H1 (cell line): Measurements from ENCODE around the gene PPCDC. TPM values are rescaled to one million over a fixed set of nuclear protein-coding genes. Genes with fewer than 3 reads are reported as not detected.

Source experiments
- CTCF ChIA-PET: fragments of 300-600 bp; sonication (Branson Sonifier 250); formaldehyde crosslinking; loops from one replicate; lab custom pipeline; 2021; ENCODE audit not compliant: partially characterized antibody; lab: Charles Lee
- POLR2A ChIA-PET: fragments of 300-600 bp; sonication (Branson Sonifier 250); formaldehyde crosslinking; loops from one replicate; lab custom pipeline; 2021; ENCODE audit warnings: inconsistent platforms; ENCODE audit not compliant: partially characterized antibody; lab: Charles Lee
- DNase-seq, 2 experiments: peaks; one replicate each; pipeline versions ENCODE4 v3.0.0 to v3.0.0-alpha.2; 2010 to 2022; ENCODE audit warnings: low spot score in 2 of 2, low read depth in 1 of 2, mixed read lengths in 1 of 2
- FAIRE-seq: peaks from 2 replicates; lab custom pipeline; 2011; peaks lifted over from hg19 to GRCh38; lab: Jason Lieb, UNC
- H2AFZ ChIP-seq: 2 replicates; pipeline ENCODE4 v1.8.1; 2012; ENCODE audit warnings: low read length, inconsistent platforms
- H2AK5ac ChIP-seq: 2 replicates; pipeline ENCODE4 v1.6.1; 2013; ENCODE audit warnings: low read depth, low read length
- H2BK120ac ChIP-seq: replicated peaks from 2 replicates; pipeline ENCODE3; 2013; ENCODE audit warnings: low read depth, low read length, inconsistent platforms
- H2BK12ac ChIP-seq: 2 replicates; pipeline ENCODE4 v1.6.1; 2013; ENCODE audit warnings: low read depth, low read length
- H2BK15ac ChIP-seq: 2 replicates; pipeline ENCODE4 v1.6.1; 2013; ENCODE audit warnings: low read length
- H2BK20ac ChIP-seq: 2 replicates; pipeline ENCODE4 v1.6.1; 2013; ENCODE audit warnings: low read length
- H2BK5ac ChIP-seq: 2 replicates; pipeline ENCODE4 v1.6.1; 2013; ENCODE audit warnings: low read depth, low read length
- H3K14ac ChIP-seq: 2 replicates; pipeline ENCODE4 v1.6.1; 2013; ENCODE audit warnings: inconsistent platforms; ENCODE audit not compliant: insufficient read length
- H3K18ac ChIP-seq: 2 replicates; pipeline ENCODE4 v1.6.1; 2013; ENCODE audit warnings: low read length; ENCODE audit errors: extremely low read depth
- H3K23ac ChIP-seq: 2 replicates; pipeline ENCODE4 v1.6.1; 2013; ENCODE audit warnings: inconsistent platforms; ENCODE audit not compliant: insufficient read length
- H3K23me2 ChIP-seq: 2 replicates; pipeline ENCODE4 v1.6.1; 2013; ENCODE audit warnings: low read depth, low read length
- H3K27ac ChIP-seq: 2 replicates; pipeline ENCODE4 v1.6.1; 2011; ENCODE audit warnings: low read depth, low read length, inconsistent platforms
- H3K27me3 ChIP-seq, 4 experiments: replicated peaks in 1 of 4; 1 replicate in 1 of 4; 2 replicates in 3 of 4; pipeline versions ENCODE4 v1.6.1 to v1.8.1; 2011 to 2013; ENCODE audit warnings: low read length in 3 of 4, mild to moderate bottlenecking in 3 of 4, inconsistent platforms in 2 of 4, mixed read lengths in 2 of 4, moderate library complexity in 1 of 4; ENCODE audit not compliant: control insufficient read depth in 3 of 4, insufficient read depth in 3 of 4; ENCODE audit errors: extremely low read depth in 1 of 4
- H3K36me3 ChIP-seq, 4 experiments: 2 replicates each; pipeline versions ENCODE4 v1.6.1 to v1.8.1; 2011 to 2013; ENCODE audit warnings: mild to moderate bottlenecking in 4 of 4, low read length in 3 of 4, moderate library complexity in 2 of 4, control low read depth in 1 of 4, inconsistent platforms in 1 of 4; ENCODE audit not compliant: insufficient read depth in 4 of 4, control insufficient read depth in 2 of 4
- H3K4ac ChIP-seq: replicated peaks from 2 replicates; pipeline ENCODE3; 2013; ENCODE audit warnings: low read length, low read depth, mixed read lengths, inconsistent platforms; ENCODE audit not compliant: insufficient read length
- H3K4me1 ChIP-seq, 4 experiments: replicated peaks in 1 of 4; 1 replicate in 1 of 4; 2 replicates in 3 of 4; pipeline versions ENCODE4 v1.6.1 to v1.8.1; 2011 to 2013; ENCODE audit warnings: low read length in 3 of 4, inconsistent platforms in 2 of 4, mixed read lengths in 1 of 4; ENCODE audit not compliant: insufficient read depth in 4 of 4, control insufficient read depth in 3 of 4
- H3K4me2 ChIP-seq, 2 experiments: 2 replicates each; pipeline versions ENCODE4 v1.6.1 to v1.8.1; 2011 to 2013; ENCODE audit warnings: low read depth in 2 of 2, low read length in 2 of 2, control low read depth in 1 of 2, inconsistent platforms in 1 of 2, mild to moderate bottlenecking in 1 of 2; ENCODE audit not compliant: insufficient read depth in 1 of 2
- H3K4me3 ChIP-seq, 4 experiments: fragments of 200-600, 300-600 bp in 1 of 4; sonication (generic), shearing (Covaris generic), sonication (Bioruptor Twin) in 1 of 4; 2 replicates each; pipeline versions ENCODE4 v1.5.1 to v1.8.1; 2011 to 2016; ENCODE audit warnings: low read length in 4 of 4, low read depth in 3 of 4, control low read depth in 2 of 4, inconsistent platforms in 2 of 4, mild to moderate bottlenecking in 2 of 4, mixed read lengths in 1 of 4, moderate library complexity in 1 of 4; ENCODE audit not compliant: insufficient read depth in 2 of 4; ENCODE audit errors: extremely low read depth in 1 of 4
- H3K56ac ChIP-seq: replicated peaks from 2 replicates; pipeline ENCODE3; 2013; ENCODE audit warnings: low read depth, mild to moderate bottlenecking, mixed read lengths, low read length, inconsistent platforms; ENCODE audit not compliant: insufficient read length
- H3K79me1 ChIP-seq: 2 replicates; pipeline ENCODE4 v1.6.1; 2013; ENCODE audit warnings: low read depth, low read length, control low read depth
- H3K79me2 ChIP-seq, 2 experiments: 2 replicates each; pipeline versions ENCODE4 v1.6.1 to v1.8.1; 2012 to 2013; ENCODE audit warnings: low read length in 2 of 2, mild to moderate bottlenecking in 2 of 2, inconsistent platforms in 1 of 2; ENCODE audit not compliant: insufficient read depth in 2 of 2, control insufficient read depth in 1 of 2
- H3K9ac ChIP-seq, 4 experiments: replicated peaks in 1 of 4; 1 replicate in 1 of 4; 2 replicates in 3 of 4; pipeline versions ENCODE4 v1.6.1 to v1.8.1; 2011 to 2013; ENCODE audit warnings: low read depth in 3 of 4, low read length in 3 of 4, control low read depth in 2 of 4, mild to moderate bottlenecking in 2 of 4, moderate library complexity in 2 of 4, inconsistent platforms in 1 of 4; ENCODE audit errors: extremely low read depth in 1 of 4
- H3K9me3 ChIP-seq, 2 experiments: 2 replicates each; pipeline versions ENCODE4 v1.6.1 to v1.8.1; 2012 to 2013; ENCODE audit warnings: mild to moderate bottlenecking in 2 of 2, moderate library complexity in 2 of 2, control low read depth in 1 of 2, inconsistent platforms in 1 of 2, low read depth in 1 of 2, low read length in 1 of 2, mixed read lengths in 1 of 2; ENCODE audit not compliant: insufficient read depth in 2 of 2
- H4K20me1 ChIP-seq, 2 experiments: replicated peaks in 1 of 2; 2 replicates each; pipeline versions ENCODE3 to v1.8.1; 2011 to 2013; ENCODE audit warnings: inconsistent platforms in 2 of 2, low read length in 2 of 2, mild to moderate bottlenecking in 1 of 2; ENCODE audit not compliant: insufficient read depth in 2 of 2, control insufficient read depth in 1 of 2
- H4K5ac ChIP-seq: 2 replicates; pipeline ENCODE4 v1.6.1; 2013; ENCODE audit warnings: low read length, low read depth, mixed read lengths, inconsistent platforms; ENCODE audit not compliant: insufficient read length
- H4K8ac ChIP-seq: 2 replicates; pipeline ENCODE4 v1.8.0; 2013; ENCODE audit warnings: mild to moderate bottlenecking, moderate library complexity, low read length, inconsistent platforms; ENCODE audit not compliant: insufficient read depth; ENCODE audit errors: extremely low read depth
- H4K91ac ChIP-seq: replicated peaks from 2 replicates; pipeline ENCODE3; 2013; ENCODE audit warnings: low read length, mixed read lengths, inconsistent platforms; ENCODE audit not compliant: insufficient read length
- BRCA1 ChIP-seq: IDR thresholded peaks from 2 replicates; pipeline ENCODE4 v1.6.1; 2012; ENCODE audit warnings: low read depth, low read length, improper control_type of control experiment
- CBX8 ChIP-seq: fragments of 300-800, 300-1000 bp; sonication (generic); IDR thresholded peaks from 2 replicates; pipeline ENCODE4 v1.7.1; 2016; ENCODE audit warnings: low read depth, low read length, borderline replicate concordance
- EGR1 ChIP-seq: IDR thresholded peaks from 2 replicates; pipeline ENCODE4 v1.6.1; 2011; ENCODE audit warnings: low read depth, low read length, borderline replicate concordance
- HDAC6 ChIP-seq: IDR thresholded peaks from one replicate; pipeline ENCODE4 v1.7.1; 2012; ENCODE audit warnings: low read depth, mild to moderate bottlenecking, inconsistent platforms, low read length, moderate library complexity
- POLR2AphosphoS5 ChIP-seq: IDR thresholded peaks from 2 replicates; pipeline ENCODE4 v1.6.1; 2011; ENCODE audit warnings: low read depth, low read length
- RAD21 ChIP-seq, 2 experiments: IDR thresholded peaks in 1 of 2; conservative IDR thresholded peaks in 1 of 2; 2 replicates each; pipeline ENCODE4 v1.6.1; 2011; ENCODE audit warnings: low read depth in 2 of 2, low read length in 2 of 2, improper control_type of control experiment in 1 of 2, inconsistent platforms in 1 of 2, mild to moderate bottlenecking in 1 of 2, moderate library complexity in 1 of 2
- USF2 ChIP-seq: IDR thresholded peaks from 2 replicates; pipeline ENCODE4 v1.6.1; 2011; ENCODE audit warnings: low read length, improper control_type of control experiment
- WGBS, 2 experiments: shearing (Covaris generic) in 1 of 2; methylation state at CpG; one replicate each; pipeline versions ENCODE4 v1.1.6 to v1.1.7; 2013 to 2015; ENCODE audit warnings: low lambda C conversion rate in 2 of 2, mixed read lengths in 2 of 2, inconsistent platforms in 1 of 2, low coverage in 1 of 2, missing lambda C conversion rate in 1 of 2; ENCODE audit not compliant: insufficient replicate concordance in 2 of 2, insufficient coverage in 1 of 2, insufficient read length in 1 of 2; ENCODE audit errors: extremely low coverage in 1 of 2, missing lambda C conversion rate in 1 of 2; 5-methylcytosine and 5-hydroxymethylcytosine counted together
- polyA plus RNA-seq, 7 experiments: library from polyadenylated mRNA; depleted of rRNA in 3 of 7; stranded (reverse) in 5 of 7; unstranded in 2 of 7; fragments of >200 nt in 5 of 7; fragments of 200-250 nt in 2 of 7; gene quantifications; 1 replicate in 5 of 7; 2 replicates in 1 of 7; 4 replicates in 1 of 7; pipeline versions ENCODE4 v1.2.1 to v1.2.3, GENCODE V29; 2011 to 2013; ENCODE audit warnings: missing spikeins in 2 of 7, mixed read lengths in 2 of 7
- total RNA-seq: library from RNA; stranded (reverse); fragmentation: NEBNext Ultra II Directional; extraction: Animal tissue kit (Norgen Biotek cat#: 25700); gene quantifications from 2 replicates; pipeline ENCODE4 v1.2.1, GENCODE V29; 2021

The PPCDC gene
- total and polyA plus RNA-seq, 2 of the 8 experiments (the other 6 are each of a cell fraction or from before 2014, with no cell fraction given), result 11.3 to 29.7 TPM

GRCh38 chr15:74982183-74982582 is 41.2 kb upstream of the PPCDC start:
- Histone ChIP-seq H3K23ac (no peak overlapping the region), H4K20me1 (no peaks in the 10 kb centered on the region), H4K5ac (no peak overlapping the region), H3K4me2 (no peak overlapping the region), H3K9ac (no peak overlapping the region), H2BK5ac (no peak overlapping the region), H3K56ac (no peak overlapping the region), H2BK20ac (no peak overlapping the region), H3K18ac (no peak overlapping the region), H3K27ac (no peak overlapping the region), H3K4me1 (peaks cover 0 to 4% (median 1%) of the 10 kb centered on the region in 4 experiments; a peak in 3 of 7 replicates), H3K79me2 (no peaks in the 10 kb centered on the region), H2BK12ac (no peak overlapping the region), H2BK15ac (0 out of 2 replicates have a peak overlapping the region, but pooled peaks have one; percentile 18), H4K8ac (no peak overlapping the region), H3K9me3 (no peaks in the 10 kb centered on the region), H2BK120ac (no peak overlapping the region), H3K79me1 (no peaks in the 10 kb centered on the region), H2AFZ (no peak overlapping the region), H3K23me2 (no peaks in the 10 kb centered on the region; the same call in 1 of the 2 replicates), H3K27me3 (no peaks in the 10 kb centered on the region), H4K91ac (no peak overlapping the region), H2AK5ac (no peak overlapping the region), H3K4ac (no peak overlapping the region), H3K14ac (no peak overlapping the region), H3K4me3 (no peak overlapping the region), H3K36me3 (no peaks in the 10 kb centered on the region)
- CTCF ChIA-PET, result no interaction called here
- FAIRE-seq (no peak), DNase-seq (no peak)
- TF ChIP-seq EGR1 (no peak), USF2 (no peak), POLR2AphosphoS5 (no peak), CBX8 (no peak), BRCA1 (no peak), RAD21 (IDR thresholded peaks at IDR 0.05 in 1 of 2, conservative IDR thresholded peaks at IDR 0.05 in 1 of 2; ENCODE audit: low read depth in 2 of 2, low read length in 2 of 2) (no peak), HDAC6 (no peak)
- 97% methylated on average over 5 of the region's 5 CpGs; no CpG with 5 or more reads in 1 of the 2 experiments for WGBS, 2 experiments
- POLR2A ChIA-PET, result interaction anchor here (2.3 kb wide), 1 partner anchor 13 kb away, joined by 6 read pairs; the partner anchor contains the start of gene SCAMP5
